Hippocampal formation (tissue), 2 donors: ENCODE measurements around the gene PCCB.
"Not testable (repeated sequence)": the region's sequence is repeated elsewhere in the genome, so short reads cannot be mapped to it uniquely, and the experiment has no call there.

Experiments used
- DNase-seq, 2 donors: peaks; one replicate each; lab custom pipeline; 2025; lab: John Stamatoyannopoulos, UW

The PCCB gene

DNA sequence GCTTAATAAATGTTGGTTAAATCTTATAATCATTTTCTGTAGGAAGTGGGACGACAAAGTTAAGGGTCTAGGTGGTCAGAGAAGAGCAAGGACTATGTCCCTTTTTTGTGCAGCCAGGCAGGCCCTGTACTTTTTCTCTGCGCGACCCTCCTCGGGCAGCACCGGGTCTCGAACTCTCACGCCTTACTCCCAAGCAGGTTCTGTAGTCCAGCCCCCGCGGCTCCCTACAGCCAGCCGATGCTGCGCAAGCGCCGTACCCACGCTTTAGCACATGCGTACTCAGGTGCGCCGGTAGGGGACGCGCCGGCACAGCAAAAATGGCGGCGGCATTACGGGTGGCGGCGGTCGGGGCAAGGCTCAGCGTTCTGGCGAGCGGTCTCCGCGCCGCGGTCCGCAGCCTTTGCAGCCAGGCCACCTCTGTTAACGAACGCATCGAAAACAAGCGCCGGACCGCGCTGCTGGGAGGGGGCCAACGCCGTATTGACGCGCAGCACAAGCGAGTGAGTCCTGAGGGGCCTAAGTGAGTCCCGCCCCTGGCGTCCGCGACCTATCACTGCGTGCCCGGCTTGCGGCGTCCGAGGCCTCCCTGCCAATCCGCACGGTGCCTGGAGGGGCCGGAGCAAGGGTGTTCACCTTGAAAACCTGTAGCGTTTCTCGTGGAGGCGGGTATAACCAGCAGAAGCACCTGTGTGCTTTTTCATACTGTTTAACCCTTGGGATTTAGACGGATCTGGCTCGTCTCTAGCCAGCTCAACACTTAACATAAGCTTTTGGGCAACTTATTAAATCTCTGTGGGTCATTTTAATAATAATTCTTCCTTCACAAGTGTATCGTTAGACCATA, at the start of gene PCCB:
Gene PCCB (plus strand): TSS at position 282 of the 844 bp plus-strand sequence. CDS start 36 bp downstream, at position 318.
- DNase-seq: peak; percentile 88 to 89

- DNase-seq: no peak
Measured at GRCh38 chr3:136207489-136208115, 42.5 kb upstream of the PCCB start.

DNA sequence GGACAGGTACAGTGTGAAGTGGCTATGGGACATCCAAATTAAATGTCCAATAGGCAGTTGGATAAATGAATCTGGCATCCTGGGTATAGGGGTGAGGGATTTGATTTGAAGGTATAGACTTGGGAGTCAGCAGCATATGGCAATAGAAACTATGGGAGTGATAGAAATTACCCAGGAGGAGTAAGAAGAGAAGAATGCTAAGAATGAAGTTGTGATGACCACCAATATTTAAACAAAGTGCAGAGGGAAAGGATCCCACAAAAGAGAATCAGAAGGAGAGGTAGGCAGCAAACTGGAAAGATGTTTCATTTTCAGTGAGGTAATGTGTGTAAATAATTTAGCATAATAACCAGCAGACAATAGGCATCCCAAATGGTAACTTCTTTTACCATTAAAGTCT, 40.2 kb upstream of the PCCB start:
- DNase-seq: no peak

- DNase-seq: no peak
Measured at GRCh38 chr3:136211547-136211946, 38.6 kb upstream of the PCCB start.

DNA sequence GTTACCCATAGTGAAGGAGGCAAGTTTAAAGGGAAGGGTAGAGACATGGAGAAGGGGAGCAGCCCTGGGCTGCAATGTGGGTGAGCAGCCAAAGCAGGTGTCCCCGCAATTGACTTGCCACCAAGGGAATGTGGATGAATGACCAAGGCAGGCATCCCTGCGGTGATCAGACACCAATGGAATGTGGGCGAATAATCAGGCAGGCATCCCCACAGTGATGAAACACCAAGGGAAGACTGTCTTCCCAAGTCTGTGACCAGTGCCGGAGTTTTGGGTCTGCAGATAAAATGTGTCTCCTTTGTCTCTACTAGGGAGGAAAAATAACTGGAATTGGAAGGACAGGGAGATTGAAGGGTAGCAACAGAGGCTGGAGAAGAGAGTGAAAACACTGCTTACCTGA, 27.4 kb upstream of the PCCB start:
- not testable (repeated sequence) for DNase-seq

- no peak for DNase-seq
Measured at GRCh38 chr3:136232413-136232812, 17.7 kb upstream of the PCCB start.

- DNase-seq: no peak
Measured at GRCh38 chr3:136235545-136235944, 14.6 kb upstream of the PCCB start.

- no peak for DNase-seq
Measured at GRCh38 chr3:136236109-136236508, 14.0 kb upstream of the PCCB start.

DNA sequence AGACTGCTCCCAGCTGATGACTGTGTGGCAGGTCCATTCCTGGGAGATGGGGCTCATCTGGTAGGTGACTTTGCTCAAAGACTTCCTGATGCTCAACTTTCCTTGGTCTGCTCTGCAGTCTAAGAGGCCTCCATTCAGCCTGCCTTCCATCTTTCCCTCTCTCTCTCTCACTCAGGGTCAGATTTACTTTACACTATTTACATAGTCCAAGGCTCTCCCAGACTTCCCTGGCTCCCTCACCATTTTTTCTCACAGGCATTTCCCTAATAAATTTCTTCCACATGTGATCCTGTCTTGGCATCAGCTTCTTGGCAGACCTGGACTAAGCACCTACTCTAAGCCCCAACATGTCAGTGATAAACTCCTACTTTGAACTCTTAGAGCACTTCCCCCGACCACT, 13.0 kb upstream of the PCCB start:
- DNase-seq: no peak

GRCh38 chr3:136237961-136238649, 12.0 kb upstream of the PCCB start:
- no peak for DNase-seq

- DNase-seq: no peak
Measured at GRCh38 chr3:136239094-136239493, 11.0 kb upstream of the PCCB start.

GRCh38 chr3:136245691-136246090, 4.4 kb upstream of the PCCB start:
- no peak for DNase-seq

DNA sequence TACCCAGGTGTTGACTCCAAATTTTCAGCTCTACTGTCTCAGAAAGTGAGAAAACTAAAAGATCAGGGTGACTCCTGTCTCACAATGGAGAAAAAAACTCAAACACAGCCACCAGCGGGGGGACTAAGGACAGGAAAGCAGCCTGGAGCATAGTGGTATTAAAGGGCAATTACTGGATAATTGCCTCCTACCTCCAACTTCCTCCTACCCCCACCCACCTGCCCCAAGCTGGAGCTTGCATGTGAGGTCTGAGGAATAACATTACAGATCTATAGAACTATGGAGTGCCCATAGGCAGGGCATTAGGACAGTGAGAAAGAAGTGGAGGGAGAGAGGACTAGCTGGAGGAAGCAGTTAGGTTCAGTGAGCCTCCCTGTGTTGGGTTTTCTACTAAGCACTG, 2.7 kb upstream of the PCCB start:
- DNase-seq: no peak

GRCh38 chr3:136247855-136248590, 2.1 kb upstream of the PCCB start:
- no peak for DNase-seq

DNA sequence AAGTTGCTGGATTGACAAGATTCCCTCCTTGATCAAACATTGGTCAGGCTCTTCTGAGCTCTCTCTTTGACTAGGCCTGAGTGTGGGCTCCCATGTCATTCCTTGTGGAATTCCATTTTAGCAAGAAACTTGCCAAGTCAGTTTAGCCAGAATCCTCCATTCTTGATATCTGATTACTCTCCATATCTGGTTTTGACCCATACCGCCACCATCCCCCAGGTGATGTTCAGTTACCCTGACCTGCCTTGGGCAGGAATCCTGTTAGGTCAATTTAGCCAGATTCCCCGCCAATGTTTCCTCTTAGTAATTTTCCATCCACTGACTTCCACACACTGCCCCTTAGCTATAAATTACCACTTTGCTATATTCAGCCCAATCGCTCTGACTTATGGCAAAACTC, 1.0 kb upstream of the PCCB start:
- no peak for DNase-seq

DNA sequence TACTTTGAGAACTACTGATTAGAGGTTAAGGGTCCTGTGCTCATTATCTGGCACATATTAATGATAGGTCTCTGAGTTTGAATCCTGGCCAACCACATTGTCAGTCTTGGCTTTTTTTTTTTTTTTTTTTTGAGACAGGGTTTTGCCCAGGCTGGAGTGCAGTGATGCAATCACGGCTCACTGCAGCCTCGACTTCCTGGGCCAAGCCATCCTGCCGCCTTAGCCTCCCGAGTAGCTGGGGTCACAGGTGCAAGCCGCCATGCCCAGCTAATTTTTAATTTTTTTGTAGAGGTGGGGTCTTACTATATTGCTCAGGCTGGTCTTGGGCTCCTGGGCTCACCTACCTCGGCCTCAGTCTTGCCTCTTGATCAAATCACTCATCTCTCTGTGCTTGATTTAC, 547 bp upstream of the PCCB start:
- DNase-seq: no peak

DNA sequence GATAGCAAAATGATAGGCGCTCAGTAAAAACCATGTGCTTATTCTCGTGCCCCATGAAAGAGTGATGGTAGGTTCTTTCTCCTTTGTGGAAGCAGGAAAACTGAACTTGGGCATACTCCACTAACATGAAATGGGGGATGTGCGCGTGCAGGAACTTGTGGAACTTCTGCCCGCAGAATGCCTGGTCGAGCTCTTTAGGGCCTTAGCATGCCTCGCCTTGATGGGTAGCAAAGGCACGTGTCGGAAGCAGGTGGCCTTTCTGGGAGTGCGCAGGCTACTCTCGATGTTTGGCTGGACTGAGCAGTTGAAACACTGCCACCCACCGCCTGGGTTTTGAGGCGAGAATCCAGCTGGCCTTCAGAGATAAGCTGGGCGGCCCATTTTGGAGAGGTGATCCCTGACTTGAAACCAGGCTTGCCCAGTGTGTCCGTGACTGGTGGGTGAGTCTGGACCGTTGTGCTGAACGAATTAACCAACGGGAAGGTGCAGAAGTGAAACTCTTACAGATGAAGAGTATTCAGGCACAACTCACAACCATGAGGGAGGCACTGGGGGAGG, 842 bp downstream of the PCCB start:
- peak; percentile 64 to 69 for DNase-seq

DNA sequence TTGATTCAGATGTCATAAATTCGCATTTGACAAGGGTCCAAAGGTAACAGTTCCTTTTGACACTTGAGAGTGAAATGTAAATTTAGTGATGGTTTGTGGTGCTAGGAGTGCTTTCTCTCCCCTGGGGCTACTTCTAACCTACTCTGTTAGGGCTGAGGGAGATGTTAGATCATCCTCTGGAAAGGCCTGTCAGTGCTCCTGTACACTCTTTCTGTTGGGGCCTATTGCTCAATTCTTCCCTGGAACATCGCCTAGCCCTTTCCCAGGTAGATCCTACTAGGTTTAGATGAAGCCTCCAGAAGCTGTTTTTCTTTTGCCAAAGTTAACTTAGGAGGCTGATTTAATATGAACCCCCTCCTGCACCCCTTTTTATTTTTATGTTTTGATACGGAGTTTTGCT, 1.4 kb downstream of the PCCB start:
- DNase-seq: no peak

DNA sequence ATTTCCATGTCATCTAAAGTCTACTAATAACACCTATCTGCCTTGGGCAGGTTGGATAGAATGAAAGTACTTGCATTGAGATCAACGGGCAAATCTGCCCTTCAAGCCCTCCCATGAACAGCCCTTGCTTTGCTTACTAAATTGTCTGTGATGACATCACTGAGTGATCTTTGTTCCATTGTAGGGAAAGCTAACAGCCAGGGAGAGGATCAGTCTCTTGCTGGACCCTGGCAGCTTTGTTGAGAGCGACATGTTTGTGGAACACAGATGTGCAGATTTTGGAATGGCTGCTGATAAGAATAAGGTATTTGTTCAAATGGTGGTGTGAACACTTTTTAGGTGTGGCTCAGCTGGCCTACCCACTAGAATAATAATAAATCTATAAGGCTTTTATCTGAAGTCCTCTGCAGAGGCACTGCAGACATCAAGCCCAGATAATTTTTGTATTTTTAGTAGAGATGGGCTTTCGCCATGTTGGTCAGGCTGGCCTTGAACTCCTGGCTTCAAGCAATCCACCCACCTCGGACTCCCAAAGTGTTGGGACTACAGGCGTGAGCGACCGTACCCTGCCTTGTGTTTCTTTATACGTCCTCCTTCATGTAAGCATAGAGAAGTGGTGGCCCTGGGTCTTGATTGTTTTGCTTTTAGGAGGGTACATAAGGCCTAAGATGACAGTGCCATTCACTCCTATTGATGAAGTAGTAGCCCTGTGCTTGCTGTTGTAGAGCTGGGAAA, 5.7 kb downstream of the PCCB start:
- peak; percentile 41 to 83 for DNase-seq

- DNase-seq: no peak
Measured at GRCh38 chr3:136258199-136258598, 8.1 kb downstream of the PCCB start.

DNA sequence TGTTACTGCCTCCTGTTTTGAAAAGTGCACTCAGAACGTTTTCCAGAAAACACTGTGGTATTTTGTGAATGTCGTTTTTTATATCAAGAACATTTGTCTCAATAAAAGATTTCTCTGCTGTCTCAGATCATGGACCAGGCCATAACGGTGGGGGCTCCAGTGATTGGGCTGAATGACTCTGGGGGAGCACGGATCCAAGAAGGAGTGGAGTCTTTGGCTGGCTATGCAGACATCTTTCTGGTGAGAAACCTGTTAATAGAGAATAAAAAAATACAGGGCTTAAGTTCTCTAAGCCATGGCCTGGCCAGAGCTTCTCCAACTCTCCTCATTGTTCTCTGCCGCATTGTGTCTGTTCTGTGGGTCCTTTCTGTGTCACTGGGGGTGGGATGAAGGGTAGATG, 11.7 kb downstream of the PCCB start:
- DNase-seq: no peak
